Tibial nerve (tissue), 4 donors: ENCODE measurements around the gene PTHLH. TPM values are rescaled to one million over a fixed set of nuclear protein-coding genes. Genes with fewer than 3 reads are reported as not detected.
A peak's percentile ranks its signal among the peaks of the same experiment; 100 is the strongest.

Source experiments
- DNase-seq, 2 donors: peaks; one replicate each; pipeline ENCODE4 v3.0.0-alpha.2; 2019; ENCODE audit warnings: low spot score in 2 of 2
- H3K27ac ChIP-seq, 4 donors: fragments of 200-600 bp; sonication (generic) in 3 of 4; one replicate each; pipeline ENCODE4 v1.5.1; 2017 to 2019; ENCODE audit warnings: mild to moderate bottlenecking in 1 of 4
- H3K27me3 ChIP-seq, 2 donors: fragments of 200-600 bp; sonication (generic) in 1 of 2; one replicate each; pipeline versions ENCODE4 v1.5.1 to v1.6.0; 2017 to 2019
- H3K36me3 ChIP-seq, 3 donors: fragments of 200-600 bp; sonication (generic); one replicate each; pipeline ENCODE4 v1.5.1; 2018 to 2019
- H3K4me1 ChIP-seq, 4 donors: fragments of 200-600 bp; sonication (generic) in 3 of 4; one replicate each; pipeline ENCODE4 v1.5.1; 2017 to 2019
- H3K4me3 ChIP-seq, 4 donors: fragments of 200-600 bp; sonication (generic) in 3 of 4; one replicate each; pipeline ENCODE4 v1.5.1; 2017 to 2019; ENCODE audit warnings: mild to moderate bottlenecking in 1 of 4, moderate library complexity in 1 of 4
- H3K9me3 ChIP-seq, 4 donors: fragments of 200-600 bp; sonication (generic) in 3 of 4; one replicate each; pipeline ENCODE4 v1.5.1; 2017 to 2019
- EP300 ChIP-seq, 2 donors: sonication (generic); formaldehyde crosslinking; IDR thresholded peaks; one replicate each; pipeline ENCODE4 v1.6.1; 2017; ENCODE audit warnings: antibody characterized with exemption in 2 of 2, mild to moderate bottlenecking in 1 of 2
- POLR2A ChIP-seq, 2 donors: fragments of 450-650 bp; IDR thresholded peaks; one replicate each; pipeline ENCODE4 v1.6.1; 2017; ENCODE audit warnings: antibody characterized with exemption in 2 of 2, mild to moderate bottlenecking in 2 of 2, moderate library complexity in 2 of 2
- WGBS, 2 donors: methylation state at CpG; one replicate each; pipeline ENCODE4 v1.1.5; 2018; 5-methylcytosine and 5-hydroxymethylcytosine counted together
- total RNA-seq, 4 donors: library from RNA; depleted of rRNA; stranded (reverse); fragments of >200 nt; gene quantifications; one replicate each; pipeline ENCODE4 v1.1.0, GENCODE V29; 2016
- TF ChIP-seq, protein P1 (sequence below), 5 experiments: fragments of 200-600 bp in 3 of 5; fragments of 450-650 bp in 2 of 5; sonication (generic) in 3 of 5; IDR thresholded peaks; one replicate each; pipeline ENCODE4 v1.5.1; 2016 to 2019; ENCODE audit warnings: antibody characterized with exemption in 5 of 5, mild to moderate bottlenecking in 3 of 5, moderate library complexity in 2 of 5

PTHLH gene
- total RNA-seq, 4 donors from 2014 or later = 4.3 to 6.9 (median 6.8) TPM; not detected in 1

GRCh38 chr12:27970401-27971120 lies 2.0 kb downstream of the PTHLH start:
- 2 to 4% methylated on average over 16 to 39 of the region's 69 CpGs for WGBS, 2 donors
- peaks cover 0 to 57% (median 23%) of the 10 kb centered on the region in 4 donors for H3K4me1 ChIP-seq
- no peaks in the 10 kb centered on the region for H3K9me3 ChIP-seq
- peak overlapping the region; percentile 34 to 70 (median 48) for H3K4me3 ChIP-seq
- peaks cover 0 to 71% of the 10 kb centered on the region in 2 donors for H3K27me3 ChIP-seq
- peak in 1 of 2 donors; percentile 11 for DNase-seq
- H3K27ac ChIP-seq = peak overlapping the region in 3 of 4 donors; percentile 23 to 89 (median 39)
- no peaks in the 10 kb centered on the region for H3K36me3 ChIP-seq
- TF ChIP-seq EP300 (IDR thresholded peaks at IDR 0.05) (no peak), POLR2A (IDR thresholded peaks at IDR 0.05) (no peak)
- TF ChIP-seq, protein P1, sequence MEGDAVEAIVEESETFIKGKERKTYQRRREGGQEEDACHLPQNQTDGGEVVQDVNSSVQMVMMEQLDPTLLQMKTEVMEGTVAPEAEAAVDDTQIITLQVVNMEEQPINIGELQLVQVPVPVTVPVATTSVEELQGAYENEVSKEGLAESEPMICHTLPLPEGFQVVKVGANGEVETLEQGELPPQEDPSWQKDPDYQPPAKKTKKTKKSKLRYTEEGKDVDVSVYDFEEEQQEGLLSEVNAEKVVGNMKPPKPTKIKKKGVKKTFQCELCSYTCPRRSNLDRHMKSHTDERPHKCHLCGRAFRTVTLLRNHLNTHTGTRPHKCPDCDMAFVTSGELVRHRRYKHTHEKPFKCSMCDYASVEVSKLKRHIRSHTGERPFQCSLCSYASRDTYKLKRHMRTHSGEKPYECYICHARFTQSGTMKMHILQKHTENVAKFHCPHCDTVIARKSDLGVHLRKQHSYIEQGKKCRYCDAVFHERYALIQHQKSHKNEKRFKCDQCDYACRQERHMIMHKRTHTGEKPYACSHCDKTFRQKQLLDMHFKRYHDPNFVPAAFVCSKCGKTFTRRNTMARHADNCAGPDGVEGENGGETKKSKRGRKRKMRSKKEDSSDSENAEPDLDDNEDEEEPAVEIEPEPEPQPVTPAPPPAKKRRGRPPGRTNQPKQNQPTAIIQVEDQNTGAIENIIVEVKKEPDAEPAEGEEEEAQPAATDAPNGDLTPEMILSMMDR (IDR thresholded peaks at IDR 0.05) = no peak

- peak overlapping the region; percentile 43 to 70 (median 62) for H3K4me3 ChIP-seq
- WGBS, 2 donors = 1 to 2% methylated on average over 20 to 25 of the region's 55 CpGs
- H3K4me1 ChIP-seq = peaks cover 0 to 50% (median 17%) of the 10 kb centered on the region in 4 donors
- peaks cover 0 to 64% of the 10 kb centered on the region in 2 donors for H3K27me3 ChIP-seq
- H3K36me3 ChIP-seq = no peaks in the 10 kb centered on the region
- TF ChIP-seq, protein P1 (IDR thresholded peaks at IDR 0.05) = no peak
- TF ChIP-seq EP300 (IDR thresholded peaks at IDR 0.05) (peak in 1 of 2 donors; percentile 42), POLR2A (IDR thresholded peaks at IDR 0.05) (no peak)
- peak; percentile 22 to 28 for DNase-seq
- peak overlapping the region; percentile 7 to 89 (median 54) for H3K27ac ChIP-seq
- no peaks in the 10 kb centered on the region for H3K9me3 ChIP-seq
These were observed 2.7 kb downstream of the PTHLH start for GRCh38 chr12:27969624-27970400.

DNA sequence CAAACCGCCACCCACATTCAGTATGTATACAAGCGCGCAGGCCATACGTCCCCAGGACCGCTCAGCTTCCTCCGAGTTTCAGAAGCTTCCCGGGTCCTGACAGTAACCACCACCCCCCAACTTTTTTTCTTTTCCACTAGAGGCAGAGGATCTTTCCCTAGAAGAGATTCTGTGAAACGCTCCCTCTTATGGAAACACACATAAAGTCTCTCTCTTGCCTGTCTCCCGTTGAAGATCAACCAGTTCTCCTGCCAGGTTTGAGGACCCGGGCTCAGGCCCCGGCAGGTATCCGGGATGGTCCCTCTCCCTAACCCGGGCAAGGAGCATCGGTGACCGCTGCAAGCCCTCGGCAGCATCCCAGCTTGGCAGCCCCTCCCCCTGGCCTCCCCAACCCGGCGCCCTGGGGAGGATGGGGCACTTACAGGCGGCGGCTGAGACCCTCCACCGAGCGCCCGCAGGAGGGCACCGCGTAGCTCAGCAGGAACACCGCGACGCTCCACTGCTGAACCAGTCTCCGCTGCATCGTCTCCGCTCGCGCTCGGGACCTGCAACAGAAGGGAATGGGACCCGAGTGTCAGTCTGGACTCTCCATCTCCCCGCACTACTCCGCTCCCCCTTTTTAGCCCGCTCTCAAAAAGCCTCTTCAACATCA lies 3.4 kb downstream of the PTHLH start:
- Histone ChIP-seq H3K27ac (peak overlapping the region in 2 of 4 donors; percentile 74 to 89), H3K4me1 (peaks cover 0 to 45% (median 15%) of the 10 kb centered on the region in 4 donors), H3K4me3 (peak overlapping the region; percentile 43 to 70 (median 62)), H3K9me3 (no peaks in the 10 kb centered on the region), H3K36me3 (no peaks in the 10 kb centered on the region), H3K27me3 (peaks cover 0 to 57% of the 10 kb centered on the region in 2 donors)
- TF ChIP-seq POLR2A (IDR thresholded peaks at IDR 0.05) = no peak
- TF ChIP-seq EP300 (IDR thresholded peaks at IDR 0.05) = no peak
- TF ChIP-seq, protein P1 (IDR thresholded peaks at IDR 0.05) = no peak
- no peak for DNase-seq
- WGBS, 2 donors = 3 to 5% methylated on average over 29 to 38 of the region's 38 CpGs

DNA sequence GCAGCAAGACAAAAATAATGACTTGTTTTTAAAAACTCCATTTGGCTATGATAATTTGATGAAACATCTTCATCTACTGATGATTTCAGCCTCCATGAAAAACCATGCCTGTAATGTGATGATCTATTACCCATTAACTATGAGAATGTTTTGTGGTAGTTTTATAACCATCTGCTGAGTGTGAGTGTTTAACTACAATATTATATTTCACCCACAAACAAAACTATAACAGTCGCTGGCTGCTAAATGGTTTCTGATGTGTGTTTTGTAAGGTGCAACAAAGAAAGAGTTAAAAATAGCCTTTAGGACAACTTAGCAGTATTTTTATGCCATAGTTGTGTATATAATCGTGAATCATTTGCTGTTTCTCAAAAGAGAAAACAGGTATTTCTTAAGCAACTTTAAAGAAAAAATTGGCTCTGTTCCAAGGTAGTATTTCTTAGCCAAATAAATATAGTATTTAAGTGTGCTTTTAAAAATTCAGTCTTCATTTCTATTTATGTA lies 4.9 kb downstream of the PTHLH start:
- Histone ChIP-seq H3K9me3 (no peaks in the 10 kb centered on the region), H3K27ac (no peak overlapping the region), H3K4me1 (peaks cover 0 to 45% (median 15%) of the 10 kb centered on the region in 4 donors), H3K36me3 (peaks cover 0 to 6% (median 0%) of the 10 kb centered on the region in 3 donors), H3K27me3 (peaks cover 0 to 46% of the 10 kb centered on the region in 2 donors), H3K4me3 (no peak overlapping the region)
- no peak for TF ChIP-seq EP300 (IDR thresholded peaks at IDR 0.05)
- TF ChIP-seq POLR2A (IDR thresholded peaks at IDR 0.05) = no peak
- TF ChIP-seq, protein P1 (IDR thresholded peaks at IDR 0.05) = no peak
- WGBS, 2 donors = 53 to 55% methylated on average over 2 of the region's 2 CpGs
- no peak for DNase-seq
